Testis (tissue), 2 donors: ENCODE data around the gene SMYD3.

Experiments
- POLR2A ChIP-seq: fragments of 450-650 bp; IDR thresholded peaks from one replicate; pipeline ENCODE4 v1.6.1; 2017; ENCODE audit warnings: antibody characterized with exemption, mild to moderate bottlenecking, moderate library complexity
- TF ChIP-seq, protein P1 (sequence below), 3 experiments: fragments of 450-650 bp in 2 of 3; fragments of 200-600 bp in 1 of 3; sonication (generic) in 1 of 3; IDR thresholded peaks; one replicate each; pipeline ENCODE4 v1.5.1; 2016 to 2019; ENCODE audit warnings: antibody characterized with exemption in 3 of 3, mild to moderate bottlenecking in 2 of 3, moderate library complexity in 1 of 3

DNA sequence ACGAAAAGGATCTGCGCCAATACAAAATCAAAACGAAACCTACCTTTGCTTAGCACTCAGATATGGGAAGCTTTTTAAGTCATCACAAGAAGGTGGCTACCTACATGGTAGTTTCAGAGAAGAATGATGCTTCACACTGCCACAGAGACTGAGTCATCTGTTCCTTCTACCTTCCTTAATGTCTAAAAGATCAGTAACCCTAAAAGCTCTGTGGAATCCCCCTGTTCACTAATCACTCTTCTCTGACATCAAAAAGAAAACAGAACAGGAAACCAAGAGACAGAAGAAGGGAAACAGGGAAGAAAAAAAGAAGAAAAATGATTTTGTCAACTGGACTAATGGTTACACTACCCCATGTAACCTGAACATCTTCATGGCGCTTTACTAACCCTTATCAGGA, 177.2 kb downstream of the SMYD3 start:
- no peak for TF ChIP-seq POLR2A
- TF ChIP-seq, protein P1, sequence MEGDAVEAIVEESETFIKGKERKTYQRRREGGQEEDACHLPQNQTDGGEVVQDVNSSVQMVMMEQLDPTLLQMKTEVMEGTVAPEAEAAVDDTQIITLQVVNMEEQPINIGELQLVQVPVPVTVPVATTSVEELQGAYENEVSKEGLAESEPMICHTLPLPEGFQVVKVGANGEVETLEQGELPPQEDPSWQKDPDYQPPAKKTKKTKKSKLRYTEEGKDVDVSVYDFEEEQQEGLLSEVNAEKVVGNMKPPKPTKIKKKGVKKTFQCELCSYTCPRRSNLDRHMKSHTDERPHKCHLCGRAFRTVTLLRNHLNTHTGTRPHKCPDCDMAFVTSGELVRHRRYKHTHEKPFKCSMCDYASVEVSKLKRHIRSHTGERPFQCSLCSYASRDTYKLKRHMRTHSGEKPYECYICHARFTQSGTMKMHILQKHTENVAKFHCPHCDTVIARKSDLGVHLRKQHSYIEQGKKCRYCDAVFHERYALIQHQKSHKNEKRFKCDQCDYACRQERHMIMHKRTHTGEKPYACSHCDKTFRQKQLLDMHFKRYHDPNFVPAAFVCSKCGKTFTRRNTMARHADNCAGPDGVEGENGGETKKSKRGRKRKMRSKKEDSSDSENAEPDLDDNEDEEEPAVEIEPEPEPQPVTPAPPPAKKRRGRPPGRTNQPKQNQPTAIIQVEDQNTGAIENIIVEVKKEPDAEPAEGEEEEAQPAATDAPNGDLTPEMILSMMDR (IDR thresholded peaks at IDR 0.05) = no peak
